ENCODE data around the gene BAMBI. TPM values are rescaled to one million over a fixed set of nuclear protein-coding genes. Genes with fewer than 3 reads are reported as not detected.

The BAMBI gene
- total RNA-seq, 1 experiment from 2014 or later, result 3.3 TPM

DNA sequence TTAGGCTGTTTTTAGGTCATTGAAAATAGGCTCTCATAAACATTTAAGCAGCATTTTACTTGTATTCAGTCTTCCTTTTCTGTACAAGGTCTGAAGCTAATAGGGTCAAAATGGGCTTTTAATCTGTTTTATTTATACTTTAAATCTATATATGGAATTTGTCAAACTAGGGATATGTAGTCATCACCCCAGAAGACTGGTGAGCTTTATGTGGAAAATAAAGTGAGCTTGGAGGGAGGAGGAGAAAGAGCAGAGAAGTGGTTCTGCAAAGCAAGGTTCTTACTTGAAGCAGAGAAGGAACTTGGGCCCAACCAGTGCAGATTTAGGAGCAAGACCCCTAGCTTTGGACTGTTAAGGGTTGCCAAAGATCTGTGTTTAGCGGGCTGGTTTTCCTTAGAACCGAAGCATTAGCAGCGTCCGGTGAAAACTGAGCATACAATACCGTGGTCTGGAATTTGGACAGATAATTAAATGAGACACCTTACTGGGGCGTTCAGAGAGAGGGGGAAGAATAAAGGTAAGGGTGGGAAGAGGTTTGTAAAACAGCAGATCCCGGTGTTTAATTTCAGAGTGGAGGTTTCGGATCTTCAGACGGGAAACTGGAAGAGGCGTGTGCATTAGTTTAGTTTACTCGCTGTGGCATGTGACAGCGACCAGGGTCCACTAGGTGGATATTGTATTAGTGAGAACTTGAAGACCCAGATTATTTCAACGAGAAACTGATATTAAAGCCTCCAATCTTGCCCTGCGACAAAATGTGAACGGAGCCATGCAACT, 2.4 kb downstream of the BAMBI start:
- Histone ChIP-seq H3F3A (ENCODE audit: insufficient read depth, low read depth) (no peaks in the 10 kb centered on the region), H3K4me3 (peak overlapping the region; percentile 55; the same call in 1 of the 2 replicates), H4K20me1 (ENCODE audit: insufficient read depth) (no peaks in the 10 kb centered on the region; the same call in 1 of the 2 replicates), H3K79me2 (ENCODE audit: low read depth) (peaks cover 16% of the 10 kb centered on the region), H3K9me2 (ENCODE audit: insufficient read depth) (no peaks in the 10 kb centered on the region), H3K4me1 (replicated peaks; ENCODE audit: insufficient read depth) (no peaks in the 10 kb centered on the region; the same call in 1 of the 2 replicates), H3K36me3 (ENCODE audit: low read depth) (no peaks in the 10 kb centered on the region; the same call in 1 of the 2 replicates), H2AFZ (peak overlapping the region; percentile 64; the same call in 1 of the 2 replicates), H3K27ac (no peak overlapping the region), H3K4me2 (peak overlapping the region; percentile 76), H3K27me3 (ENCODE audit: insufficient read depth, low read depth) (peaks cover 8% of the 10 kb centered on the region; the same call in 1 of the 2 replicates), H3K9me3 (ENCODE audit: insufficient read depth, low read depth) (no peaks in the 10 kb centered on the region)
- CTCF ChIA-PET, result no interaction called here
- TF ChIP-seq, protein P1, sequence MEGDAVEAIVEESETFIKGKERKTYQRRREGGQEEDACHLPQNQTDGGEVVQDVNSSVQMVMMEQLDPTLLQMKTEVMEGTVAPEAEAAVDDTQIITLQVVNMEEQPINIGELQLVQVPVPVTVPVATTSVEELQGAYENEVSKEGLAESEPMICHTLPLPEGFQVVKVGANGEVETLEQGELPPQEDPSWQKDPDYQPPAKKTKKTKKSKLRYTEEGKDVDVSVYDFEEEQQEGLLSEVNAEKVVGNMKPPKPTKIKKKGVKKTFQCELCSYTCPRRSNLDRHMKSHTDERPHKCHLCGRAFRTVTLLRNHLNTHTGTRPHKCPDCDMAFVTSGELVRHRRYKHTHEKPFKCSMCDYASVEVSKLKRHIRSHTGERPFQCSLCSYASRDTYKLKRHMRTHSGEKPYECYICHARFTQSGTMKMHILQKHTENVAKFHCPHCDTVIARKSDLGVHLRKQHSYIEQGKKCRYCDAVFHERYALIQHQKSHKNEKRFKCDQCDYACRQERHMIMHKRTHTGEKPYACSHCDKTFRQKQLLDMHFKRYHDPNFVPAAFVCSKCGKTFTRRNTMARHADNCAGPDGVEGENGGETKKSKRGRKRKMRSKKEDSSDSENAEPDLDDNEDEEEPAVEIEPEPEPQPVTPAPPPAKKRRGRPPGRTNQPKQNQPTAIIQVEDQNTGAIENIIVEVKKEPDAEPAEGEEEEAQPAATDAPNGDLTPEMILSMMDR (conservative IDR thresholded peaks at IDR 0.05), result no peak
- TF ChIP-seq EZH2 (IDR thresholded peaks at IDR 0.05; ENCODE audit: low read depth), result no peak
- POLR2A ChIA-PET (ENCODE audit: unreplicated experiment), result no interaction called here
- DNase-seq, result no peak
- BruUV-seq (replicated peaks), result no TSS peak
- intact Hi-C loops (cut with micrococcal nuclease; ENCODE audit: unreplicated experiment), result loop anchor here (5.0 to 10.0 kb wide), 3 partner anchors 135 to 383 kb away; no protein-coding TSS in a partner anchor

DNA sequence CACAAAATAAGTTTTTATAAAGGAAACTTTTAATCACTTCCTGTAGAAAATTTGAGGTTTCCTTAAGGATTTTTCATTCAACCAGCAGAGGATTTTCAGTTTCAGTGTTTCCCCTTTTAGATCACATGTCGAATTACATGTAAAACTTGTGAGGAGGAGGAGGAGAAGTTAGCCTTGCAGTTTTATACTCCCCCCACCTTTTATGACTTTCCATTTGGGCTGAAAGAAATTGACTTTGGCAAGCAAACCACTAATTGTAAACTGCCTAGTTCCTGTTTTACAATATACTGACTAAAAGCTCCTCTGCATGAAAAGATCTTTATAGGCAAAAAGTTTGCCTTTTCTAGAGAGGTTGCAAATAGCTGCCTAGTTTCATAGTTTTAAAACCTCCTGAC, 3.0 kb downstream of the BAMBI start:
- Histone ChIP-seq H3K9me3 (ENCODE audit: insufficient read depth, low read depth) (no peaks in the 10 kb centered on the region), H3K27ac (no peak overlapping the region), H3K4me1 (replicated peaks; ENCODE audit: insufficient read depth) (peaks cover 1% of the 10 kb centered on the region; the same call in 1 of the 2 replicates), H2AFZ (no peak overlapping the region), H3K4me3 (no peak overlapping the region), H3K36me3 (ENCODE audit: low read depth) (no peaks in the 10 kb centered on the region; the same call in 1 of the 2 replicates), H3K9me2 (ENCODE audit: insufficient read depth) (no peaks in the 10 kb centered on the region), H3F3A (ENCODE audit: insufficient read depth, low read depth) (no peaks in the 10 kb centered on the region), H3K4me2 (peak overlapping the region; percentile 76; the same call in 1 of the 2 replicates), H3K27me3 (ENCODE audit: insufficient read depth, low read depth) (peaks cover 8% of the 10 kb centered on the region; the same call in 1 of the 2 replicates), H3K79me2 (ENCODE audit: low read depth) (peaks cover 16% of the 10 kb centered on the region), H4K20me1 (ENCODE audit: insufficient read depth) (no peaks in the 10 kb centered on the region; the same call in 1 of the 2 replicates)
- BruUV-seq (replicated peaks), result no TSS peak
- TF ChIP-seq, protein P1 (conservative IDR thresholded peaks at IDR 0.05), result no peak
- no peak for TF ChIP-seq EZH2 (IDR thresholded peaks at IDR 0.05; ENCODE audit: low read depth)
- POLR2A ChIA-PET (ENCODE audit: unreplicated experiment), result no interaction called here
- DNase-seq, result no peak
- CTCF ChIA-PET, result interaction anchor here (0.6 kb wide), 1 partner anchor 311 kb away, joined by 3 read pairs; no protein-coding TSS in a partner anchor
- intact Hi-C loops (cut with micrococcal nuclease; ENCODE audit: unreplicated experiment), result no loop called here

DNA sequence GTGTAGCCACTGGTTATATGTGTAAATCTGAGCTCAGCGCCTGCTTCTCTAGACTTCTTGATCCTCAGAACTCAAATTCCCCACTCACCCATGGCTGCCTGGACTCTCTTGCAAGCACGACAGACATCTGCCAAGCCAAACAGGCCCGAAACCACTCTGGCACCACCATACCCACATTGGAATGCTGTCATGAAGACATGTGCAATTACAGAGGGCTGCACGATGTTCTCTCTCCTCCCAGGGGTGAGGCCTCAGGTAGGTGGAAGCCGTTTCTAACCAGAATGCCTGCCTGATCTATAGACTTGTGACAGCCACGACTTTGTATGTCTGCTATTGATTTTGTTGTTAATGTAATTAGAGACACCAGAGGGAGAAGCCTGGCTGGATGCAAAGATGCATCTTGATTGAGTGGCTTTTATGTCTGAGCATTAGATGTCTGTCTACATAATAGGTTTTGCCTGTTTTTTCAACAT, 4.0 kb downstream of the BAMBI start:
- no peak overlapping the region for H3K4me3 ChIP-seq
- no peak for TF ChIP-seq EZH2 (IDR thresholded peaks at IDR 0.05; ENCODE audit: low read depth)
- TF ChIP-seq, protein P1 (conservative IDR thresholded peaks at IDR 0.05), result no peak
- H3K36me3 ChIP-seq (ENCODE audit: low read depth), result no peaks in the 10 kb centered on the region; the same call in 1 of the 2 replicates
- intact Hi-C loops (cut with micrococcal nuclease; ENCODE audit: unreplicated experiment), result no loop called here
- DNase-seq, result no peak
- no peaks in the 10 kb centered on the region for H3K9me2 ChIP-seq (ENCODE audit: insufficient read depth)
- BruUV-seq (replicated peaks), result no TSS peak
- H3K27me3 ChIP-seq (ENCODE audit: insufficient read depth, low read depth), result peaks cover 8% of the 10 kb centered on the region; the same call in 1 of the 2 replicates
- no peaks in the 10 kb centered on the region; the same call in 1 of the 2 replicates for H4K20me1 ChIP-seq (ENCODE audit: insufficient read depth)
- peaks cover 16% of the 10 kb centered on the region for H3K79me2 ChIP-seq (ENCODE audit: low read depth)
- no peaks in the 10 kb centered on the region for H3F3A ChIP-seq (ENCODE audit: insufficient read depth, low read depth)
- H3K4me2 ChIP-seq, result no peak overlapping the region
- ChIA-PET POLR2A (ENCODE audit: unreplicated experiment) (interaction anchor here (0.5 kb wide), 1 partner anchor 424 kb away, joined by 4 read pairs; no protein-coding TSS in a partner anchor), CTCF (interaction anchor here (0.7 kb wide), 1 partner anchor 62 kb away, joined by 4 read pairs; no protein-coding TSS in a partner anchor)
- no peaks in the 10 kb centered on the region for H3K9me3 ChIP-seq (ENCODE audit: insufficient read depth, low read depth)
- H3K4me1 ChIP-seq (replicated peaks; ENCODE audit: insufficient read depth), result peaks cover 4% of the 10 kb centered on the region; the same call in 1 of the 2 replicates
- no peak overlapping the region for H2AFZ ChIP-seq
- H3K27ac ChIP-seq, result no peak overlapping the region

All from PC-9 (cell line).